Uterus (tissue), 2 donors: ENCODE data around the gene ASTN1.

Experiments
- CTCF ChIP-seq, 4 experiments: fragments of 200-600 bp in 2 of 4; fragments of 450-650 bp in 2 of 4; sonication (generic) in 2 of 4; IDR thresholded peaks; one replicate each; pipeline ENCODE4 v1.5.1; 2016 to 2019; ENCODE audit warnings: antibody characterized with exemption in 4 of 4, mild to moderate bottlenecking in 2 of 4, moderate library complexity in 1 of 4
- POLR2A ChIP-seq, 2 donors: fragments of 450-650 bp; IDR thresholded peaks; one replicate each; pipeline ENCODE4 v1.6.1; 2016; ENCODE audit warnings: antibody characterized with exemption in 2 of 2, mild to moderate bottlenecking in 1 of 2, moderate library complexity in 1 of 2

DNA sequence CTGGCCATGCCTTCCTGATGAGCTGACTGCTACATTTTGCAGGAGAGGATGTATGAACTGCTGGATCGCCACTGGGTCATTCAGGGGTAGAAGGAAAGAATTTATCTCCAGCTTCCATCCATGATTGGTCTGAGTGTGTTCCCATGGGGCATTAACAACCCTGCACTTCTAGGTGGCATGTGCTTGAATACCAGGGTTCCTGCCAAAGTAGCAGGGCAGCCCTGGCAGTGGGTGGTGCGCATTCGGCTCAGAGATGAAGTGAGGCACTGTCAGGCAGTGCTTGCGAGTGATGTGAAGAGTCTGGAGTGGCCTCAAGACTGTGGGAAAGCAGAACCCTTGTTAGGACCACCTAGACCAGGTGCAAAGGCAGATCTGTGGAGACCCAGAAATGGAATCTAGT, 294.9 kb downstream of the ASTN1 start:
- TF ChIP-seq CTCF (IDR thresholded peaks at IDR 0.05) (no peak), POLR2A (IDR thresholded peaks at IDR 0.05) (no peak)
